GM12874 (cell line): ENCODE results near the gene SSB.

Experiments
- TF ChIP-seq, protein P1 (sequence below): IDR thresholded peaks from 2 replicates; pipeline ENCODE4 v1.5.1; 2011; ENCODE audit warnings: low read depth, mild to moderate bottlenecking, control low read depth, low read length, moderate library complexity; ENCODE audit not compliant: insufficient read depth

SSB gene

DNA sequence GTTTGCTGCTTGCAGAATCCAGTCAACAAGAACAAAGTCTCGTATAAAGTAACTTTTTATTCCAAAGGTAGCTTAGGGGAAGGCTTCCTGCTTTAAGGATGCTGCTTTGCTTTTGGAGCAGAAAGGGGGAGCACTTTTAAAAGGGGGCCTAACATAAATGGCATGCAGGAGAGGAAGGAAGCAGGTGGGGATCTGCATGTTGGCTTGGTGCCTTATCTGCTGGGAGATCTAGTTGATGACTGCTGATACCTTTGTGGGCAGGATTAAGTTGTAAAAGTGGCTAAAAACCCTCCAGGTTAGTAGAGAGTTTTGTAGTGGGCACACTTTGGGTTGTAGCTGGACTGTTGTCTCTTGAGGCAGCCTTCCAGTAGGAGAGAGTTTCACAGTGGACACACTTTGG is 51.0 kb downstream of the SSB start:
- TF ChIP-seq, protein P1, sequence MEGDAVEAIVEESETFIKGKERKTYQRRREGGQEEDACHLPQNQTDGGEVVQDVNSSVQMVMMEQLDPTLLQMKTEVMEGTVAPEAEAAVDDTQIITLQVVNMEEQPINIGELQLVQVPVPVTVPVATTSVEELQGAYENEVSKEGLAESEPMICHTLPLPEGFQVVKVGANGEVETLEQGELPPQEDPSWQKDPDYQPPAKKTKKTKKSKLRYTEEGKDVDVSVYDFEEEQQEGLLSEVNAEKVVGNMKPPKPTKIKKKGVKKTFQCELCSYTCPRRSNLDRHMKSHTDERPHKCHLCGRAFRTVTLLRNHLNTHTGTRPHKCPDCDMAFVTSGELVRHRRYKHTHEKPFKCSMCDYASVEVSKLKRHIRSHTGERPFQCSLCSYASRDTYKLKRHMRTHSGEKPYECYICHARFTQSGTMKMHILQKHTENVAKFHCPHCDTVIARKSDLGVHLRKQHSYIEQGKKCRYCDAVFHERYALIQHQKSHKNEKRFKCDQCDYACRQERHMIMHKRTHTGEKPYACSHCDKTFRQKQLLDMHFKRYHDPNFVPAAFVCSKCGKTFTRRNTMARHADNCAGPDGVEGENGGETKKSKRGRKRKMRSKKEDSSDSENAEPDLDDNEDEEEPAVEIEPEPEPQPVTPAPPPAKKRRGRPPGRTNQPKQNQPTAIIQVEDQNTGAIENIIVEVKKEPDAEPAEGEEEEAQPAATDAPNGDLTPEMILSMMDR, result no peak

DNA sequence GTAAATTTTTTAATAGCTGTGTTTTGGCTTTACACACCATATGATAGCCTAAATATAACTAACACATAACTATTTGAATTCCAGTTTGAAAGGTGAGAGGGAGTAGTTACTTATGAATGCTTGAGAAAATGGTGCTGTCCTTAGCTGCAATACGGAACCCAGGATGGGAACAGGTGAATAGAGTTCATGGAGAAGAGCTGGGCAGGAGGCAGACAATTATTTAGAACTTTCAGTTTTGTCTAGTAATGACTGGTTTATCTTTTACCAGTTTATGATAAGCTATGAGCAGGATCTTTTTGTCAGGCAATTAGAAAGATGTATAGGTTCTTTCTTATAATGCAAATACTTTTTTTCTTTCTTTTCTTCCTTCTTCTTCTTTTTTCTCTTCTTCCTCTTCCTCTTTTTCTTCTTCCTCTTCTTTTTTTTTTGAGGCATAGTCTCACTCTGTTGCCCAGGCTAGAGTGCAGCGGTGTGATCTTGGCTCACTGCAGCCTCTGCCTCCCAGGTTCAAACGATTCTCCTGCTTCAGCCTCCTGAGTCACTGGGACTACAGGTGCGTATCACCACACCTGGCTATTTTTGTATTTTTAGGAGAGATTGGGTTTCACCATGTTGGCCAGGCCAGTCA is 54.5 kb downstream of the SSB start:
- TF ChIP-seq, protein P1, result no peak

DNA sequence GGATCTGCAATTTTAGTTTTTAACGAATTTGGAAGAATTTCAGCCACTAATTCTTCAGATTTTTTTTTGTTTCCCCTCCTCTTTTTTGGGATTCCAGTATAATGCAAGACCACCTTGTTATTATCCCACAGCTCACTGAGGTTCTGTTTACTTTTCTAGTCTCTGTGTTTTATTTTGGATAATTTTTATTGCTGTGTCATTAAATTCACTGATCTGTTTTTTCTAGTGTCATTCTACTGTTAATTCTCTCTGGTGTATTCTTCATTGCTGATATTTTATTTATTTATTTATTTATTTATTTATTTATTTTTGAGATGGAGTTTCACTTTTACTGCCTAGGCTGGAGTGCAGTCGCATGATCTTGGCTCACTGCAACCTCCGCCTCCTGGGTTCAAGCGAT is 60.8 kb downstream of the SSB start:
- TF ChIP-seq, protein P1, result no peak

DNA sequence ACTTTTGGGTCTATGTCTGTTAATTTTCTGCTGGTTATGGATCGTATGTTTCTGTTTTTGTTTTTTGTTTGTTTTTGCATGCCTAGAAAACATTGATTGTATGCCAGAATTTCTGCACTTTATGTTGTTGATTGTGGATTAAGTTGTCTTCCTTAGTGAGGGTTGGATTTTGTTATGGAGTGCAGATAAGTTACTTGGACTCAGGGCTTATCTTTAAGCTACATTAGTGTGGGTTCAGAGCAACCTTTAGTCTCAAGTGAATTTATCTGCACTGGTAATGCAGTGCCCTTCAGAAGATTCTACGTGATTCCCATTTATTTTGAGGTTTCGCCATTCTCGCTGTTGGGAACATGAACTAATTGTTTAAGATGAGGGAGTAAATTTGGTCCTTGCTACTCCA is 61.5 kb downstream of the SSB start:
- TF ChIP-seq, protein P1, result no peak
